Activated CD4-positive, alpha-beta T cell treated with anti-CD3 and anti-CD28 coated beads, Interleukin-2, amount 50 U/mL, for 24 hours (primary cell): ENCODE results near the gene HEBP1.
"Not testable (repeated sequence)": the region's sequence is repeated elsewhere in the genome, so short reads cannot be mapped to it uniquely, and the experiment has no call there.

ENCODE experiments used
- DNase-seq, 2 donors: peaks; one replicate each; pipeline ENCODE4 v3.0.0-alpha.2; 2020; ENCODE audit warnings: low read depth in 1 of 2, low spot score in 1 of 2

The HEBP1 gene, protein sequence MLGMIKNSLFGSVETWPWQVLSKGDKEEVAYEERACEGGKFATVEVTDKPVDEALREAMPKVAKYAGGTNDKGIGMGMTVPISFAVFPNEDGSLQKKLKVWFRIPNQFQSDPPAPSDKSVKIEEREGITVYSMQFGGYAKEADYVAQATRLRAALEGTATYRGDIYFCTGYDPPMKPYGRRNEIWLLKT

DNA sequence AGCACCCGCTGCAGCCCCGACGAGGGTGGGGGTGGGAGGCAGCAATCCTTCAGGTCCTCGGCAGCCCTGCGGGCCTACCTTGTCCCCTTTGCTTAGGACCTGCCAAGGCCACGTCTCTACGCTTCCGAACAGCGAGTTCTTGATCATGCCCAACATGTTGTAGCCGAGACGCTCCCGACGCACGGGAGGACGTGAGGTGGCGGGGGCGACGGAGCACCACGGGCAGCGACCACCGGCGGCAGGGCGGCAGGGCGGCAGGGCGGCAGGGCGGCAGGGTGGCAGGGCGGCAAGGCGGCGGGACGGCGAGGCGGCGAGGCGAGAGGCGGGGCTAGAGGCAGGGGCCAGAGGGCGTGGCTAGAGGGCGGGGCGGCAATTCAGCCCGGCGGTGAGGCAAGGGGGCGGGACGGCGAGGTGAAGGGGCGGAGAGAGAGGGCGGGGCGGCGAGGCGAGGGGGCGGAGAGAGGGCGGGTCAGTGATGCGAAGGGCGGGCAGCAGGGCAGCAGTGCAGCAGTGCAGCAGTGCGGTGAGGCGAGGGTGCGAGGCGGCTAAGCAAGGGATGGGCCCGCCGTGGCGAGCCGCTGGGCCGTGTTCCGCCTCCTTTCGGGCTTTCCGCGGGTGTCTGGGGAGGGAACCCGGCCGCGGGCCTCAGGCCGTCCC is at the start of gene HEBP1:
Gene HEBP1 (minus strand): TSS at position 307 of the 657 bp plus-strand sequence. CDS start 151 bp downstream, at position 156.
- peak; percentile 93 to 96 for DNase-seq

DNA sequence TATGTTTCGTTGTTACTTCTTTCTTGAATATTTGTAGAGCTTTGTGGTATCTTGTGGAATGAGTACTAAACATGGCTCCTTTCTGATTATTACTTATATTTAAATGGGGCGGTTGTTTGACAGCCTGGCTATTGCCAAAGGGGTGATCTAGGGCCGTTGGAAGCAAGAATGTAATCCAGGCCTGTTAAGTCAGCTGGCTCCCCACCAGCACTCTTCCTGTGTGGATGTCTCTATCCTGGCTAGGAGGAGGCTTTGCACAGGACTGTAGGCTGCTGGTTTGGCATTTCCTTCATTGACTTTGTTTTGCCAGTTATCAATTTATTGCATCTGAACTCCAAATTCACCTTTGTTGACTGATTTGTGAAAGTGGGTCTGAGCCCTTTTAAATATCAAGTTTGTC is 49.8 kb upstream of the HEBP1 start:
- DNase-seq, result no peak

GRCh38 chr12:13046964-13047363 is 46.9 kb upstream of the HEBP1 start:
- DNase-seq, result no peak

GRCh38 chr12:13045816-13046215 is 45.8 kb upstream of the HEBP1 start:
- no peak for DNase-seq

- no peak for DNase-seq
Observed at GRCh38 chr12:13044906-13045299, 44.8 kb upstream of the HEBP1 start.

DNA sequence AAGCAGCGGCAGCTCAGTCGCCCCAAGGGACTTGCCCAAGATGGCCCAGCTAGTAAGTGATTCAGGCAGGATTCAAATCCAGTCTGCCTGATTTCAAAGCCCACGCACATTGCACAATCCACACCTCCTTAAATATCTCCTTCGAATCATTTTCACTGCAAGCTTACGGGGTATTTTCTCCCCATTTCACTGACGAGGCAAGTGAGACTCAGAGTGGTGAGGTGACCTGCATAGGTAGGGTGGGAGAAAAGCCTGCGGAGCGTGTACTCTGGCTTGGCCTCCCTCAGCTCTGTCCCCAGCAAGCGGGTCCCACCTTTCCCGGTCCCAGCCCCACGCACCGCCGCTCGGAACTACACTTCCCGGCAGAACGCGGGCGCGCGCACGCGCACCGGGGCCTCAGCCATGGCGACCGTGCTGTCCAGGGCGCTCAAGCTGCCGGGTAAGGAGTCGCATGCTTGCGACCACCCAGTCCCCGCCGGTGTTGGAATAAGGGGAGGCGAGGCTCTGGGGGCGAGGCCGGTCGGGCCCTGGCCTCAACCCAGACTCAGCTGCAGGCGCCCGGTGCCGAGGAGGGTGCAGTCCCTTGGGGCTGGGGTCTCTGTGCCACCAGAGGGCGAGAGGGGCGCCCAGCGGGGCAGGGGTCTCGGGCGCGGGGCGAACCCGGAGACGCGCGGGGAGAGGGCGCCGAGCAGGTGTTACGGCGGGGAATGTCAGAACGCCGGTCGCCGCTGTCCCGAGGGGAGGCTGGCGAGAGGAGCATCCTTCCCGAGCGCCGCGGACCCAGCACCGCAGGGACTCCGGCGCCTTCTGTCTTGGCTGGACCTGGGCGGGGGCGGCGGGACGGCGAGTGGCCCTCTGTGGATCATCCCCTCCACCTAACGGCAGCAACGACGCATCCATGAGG is 44.2 kb upstream of the HEBP1 start, which contains the start of gene FAM234B:
Gene FAM234B (plus strand): TSS at position 380 of the 904 bp plus-strand sequence. CDS start 23 bp downstream, at position 403.
- peak; percentile 46 to 64 for DNase-seq

DNA sequence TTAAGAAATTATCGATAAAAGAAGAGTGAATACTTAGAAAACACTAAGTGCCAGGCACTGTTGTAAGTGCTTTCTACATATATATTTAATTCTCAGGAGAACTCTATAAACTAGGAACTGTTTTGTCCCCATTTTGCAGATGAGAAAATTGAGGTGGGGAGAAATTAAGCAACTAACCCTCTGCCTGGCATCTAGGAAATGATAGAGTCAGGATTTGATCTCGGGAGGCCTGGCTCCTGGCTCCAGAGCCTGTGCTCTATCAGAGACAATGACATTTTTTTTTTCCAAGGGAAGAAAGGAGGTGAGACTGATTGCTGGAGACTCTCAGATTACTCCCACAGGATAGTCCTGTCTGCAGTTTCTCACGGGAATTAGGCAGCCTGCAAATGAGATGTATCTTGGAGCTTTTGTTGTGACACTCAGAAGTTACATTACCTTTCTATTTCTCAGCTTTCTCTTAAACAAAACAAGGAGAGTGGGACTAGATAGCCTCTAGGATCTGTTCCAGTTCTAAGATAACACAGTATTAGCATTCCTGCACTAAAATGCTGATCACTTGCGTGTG is 42.7 kb upstream of the HEBP1 start:
- DNase-seq, result no peak

DNA sequence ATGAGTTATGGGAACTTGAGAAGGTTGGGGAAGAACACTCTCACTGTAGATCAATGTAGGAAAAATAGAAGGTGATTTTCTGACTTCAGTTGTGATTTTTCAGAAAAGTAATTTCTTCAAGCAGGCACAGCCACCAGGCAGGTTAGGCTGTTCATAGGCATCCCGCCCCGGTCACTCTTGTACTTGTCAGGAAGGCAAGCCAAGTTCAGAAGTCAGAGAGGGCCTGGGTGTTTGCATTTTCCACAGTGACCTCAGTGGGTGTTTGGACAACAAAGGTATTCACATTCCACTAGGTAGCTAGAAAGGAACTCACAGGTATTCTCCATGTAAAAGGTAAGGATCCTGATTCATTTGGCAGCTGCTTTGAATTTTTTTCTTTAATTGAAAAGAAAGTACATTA is 41.2 kb upstream of the HEBP1 start:
- DNase-seq, result no peak

GRCh38 chr12:13039328-13039956 is 39.4 kb upstream of the HEBP1 start:
- DNase-seq, result no peak

DNA sequence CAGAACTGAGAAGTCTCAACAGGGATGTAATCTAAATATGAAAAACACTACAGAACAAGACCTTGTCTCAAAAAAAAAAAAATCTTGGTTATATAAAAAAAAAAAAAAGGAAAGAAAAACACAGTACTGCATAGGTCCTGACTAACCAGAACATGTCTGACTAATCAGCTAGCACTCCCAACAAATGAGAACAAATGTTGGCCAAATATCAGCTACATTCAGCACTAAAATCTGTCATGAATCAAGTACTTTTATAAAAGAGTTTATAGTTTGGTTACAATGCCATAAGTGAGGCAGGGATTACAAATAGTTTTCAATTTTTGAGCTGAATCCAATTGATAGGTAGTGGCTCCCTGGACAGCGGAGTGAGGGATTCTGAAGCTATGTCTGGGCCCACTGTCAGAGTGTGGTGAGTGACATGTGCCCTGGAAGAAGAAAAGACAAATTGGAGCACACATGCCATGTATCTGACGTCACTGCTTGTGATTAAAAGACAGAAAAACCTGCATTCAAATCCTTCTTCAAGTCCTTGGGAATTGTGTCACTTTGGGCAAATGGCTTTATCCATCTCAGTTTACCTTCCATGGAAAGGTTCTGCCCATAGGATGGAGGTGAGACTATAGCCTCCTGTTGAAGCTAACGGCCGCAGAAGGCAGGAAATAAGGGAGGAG is 38.6 kb upstream of the HEBP1 start:
- DNase-seq, result no peak

GRCh38 chr12:13036881-13037280 is 36.8 kb upstream of the HEBP1 start:
- no peak for DNase-seq

- DNase-seq, result not testable (repeated sequence)
Observed at GRCh38 chr12:13035335-13035734, 35.3 kb upstream of the HEBP1 start.

- DNase-seq, result no peak
Observed at GRCh38 chr12:13033476-13033875, 33.4 kb upstream of the HEBP1 start.

GRCh38 chr12:13032164-13032563 is 32.1 kb upstream of the HEBP1 start:
- DNase-seq, result no peak

DNA sequence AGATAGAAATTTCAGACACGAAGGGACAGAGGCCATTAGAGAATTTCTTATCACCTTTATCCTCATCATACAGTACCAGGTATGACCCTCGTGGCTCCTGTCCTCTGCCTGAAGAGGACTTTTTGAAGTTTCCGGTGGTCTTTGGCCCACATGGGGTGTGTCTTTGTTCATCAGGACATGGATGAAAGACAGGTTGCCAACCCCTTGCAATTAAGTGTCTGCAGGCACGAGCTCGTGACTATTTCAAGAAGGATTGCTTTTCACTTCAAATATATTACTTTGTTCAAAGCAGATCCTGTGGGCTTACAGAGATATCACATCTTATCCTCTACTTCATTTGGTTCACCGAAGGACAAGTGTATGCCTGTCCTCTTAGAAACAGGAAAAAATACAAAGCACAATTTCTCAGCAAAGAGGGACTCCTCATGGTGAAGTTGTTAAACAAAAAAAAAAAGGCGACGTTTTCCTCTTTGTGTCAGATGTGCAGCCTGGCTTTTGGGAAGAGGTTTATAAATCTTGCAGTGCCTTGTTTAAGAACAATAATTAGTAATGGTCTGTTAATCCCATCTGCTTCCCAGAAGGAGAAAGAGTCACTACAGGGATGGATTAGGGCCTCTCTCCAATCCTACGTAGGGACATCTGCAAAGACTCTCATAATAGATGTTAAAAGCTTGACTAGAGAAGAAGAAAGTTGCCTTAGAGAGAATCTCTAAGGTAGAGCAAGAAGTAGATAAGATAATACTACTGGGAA is 30.7 kb upstream of the HEBP1 start:
- DNase-seq, result no peak

- DNase-seq, result no peak
Observed at GRCh38 chr12:13028825-13029570, 28.9 kb upstream of the HEBP1 start.

DNA sequence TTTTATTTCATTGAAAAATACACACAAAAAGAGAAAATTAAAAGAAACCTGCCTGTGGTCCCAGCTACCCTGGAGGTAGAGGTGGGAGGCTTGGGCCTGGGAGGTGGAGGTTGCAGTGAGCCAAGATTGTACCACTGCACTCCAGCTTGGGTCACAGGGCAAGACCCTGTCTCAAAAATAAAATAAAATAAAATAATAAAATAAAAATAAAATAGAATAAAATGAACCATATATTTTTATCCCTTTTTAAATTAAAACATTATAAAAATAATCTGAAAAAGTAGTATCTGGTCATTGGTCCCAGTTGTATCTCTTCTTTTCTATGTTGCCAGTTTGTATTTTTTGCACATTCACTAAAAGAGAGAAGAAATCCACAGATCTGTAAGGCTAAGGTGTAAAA is 27.4 kb upstream of the HEBP1 start:
- no peak for DNase-seq

DNA sequence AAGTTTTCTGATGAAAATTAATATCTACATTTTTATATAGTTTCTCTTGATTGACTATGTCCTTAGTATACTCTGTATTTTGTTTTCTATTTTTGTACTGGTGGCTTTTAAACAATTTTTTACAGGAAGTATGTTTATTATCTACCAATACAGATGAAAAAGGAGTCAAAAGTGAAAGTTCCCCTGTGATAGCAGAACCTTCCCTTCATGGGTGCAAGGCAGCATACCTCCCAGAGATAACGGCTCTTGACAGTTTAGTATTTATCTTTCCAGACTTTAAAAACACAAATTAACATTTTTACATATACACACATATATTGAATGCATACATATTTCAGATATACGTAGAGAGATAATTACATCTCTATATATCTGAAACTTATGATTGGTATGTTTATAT is 27.0 kb upstream of the HEBP1 start:
- no peak for DNase-seq

- no peak for DNase-seq
Observed at GRCh38 chr12:13026286-13026685, 26.2 kb upstream of the HEBP1 start.
